Renal pelvis (tissue), 3 donors: Measurements from ENCODE around the gene MRPS14. TPM values are rescaled to one million over a fixed set of nuclear protein-coding genes. Genes with fewer than 3 reads are reported as not detected.

Experiments
- polyA plus RNA-seq, 3 donors: library from polyadenylated mRNA; unstranded; fragments of 120-200 nt; gene quantifications; one replicate each; pipeline ENCODE4 v1.2.1, GENCODE V29; 2013; ENCODE audit not compliant: insufficient read length in 3 of 3

MRPS14 gene
- polyA plus RNA-seq, 3 donors = 46.4 to 49.1 (median 47.2) TPM

Other genes starting within 250 kb of the MRPS14 start
- gene CACYBP, start 23.5 kb downstream of the MRPS14 start, polyA plus RNA-seq = 100 to 1,000 TPM in 2 of 3 donors, 10 to 100 TPM in 1; 97.0 to 133 (median 109) TPM
- 1 to 10 TPM; 2.4 to 3.1 (median 2.5) TPM for gene TNN, start 44.4 kb upstream of the MRPS14 start, polyA plus RNA-seq
- gene KIAA0040, start 169.4 kb upstream of the MRPS14 start, polyA plus RNA-seq = 10 to 100 TPM; 13.6 to 16.5 (median 14.1) TPM